ENCODE results near the gene GRIK4.

Gene GRIK4

DNA sequence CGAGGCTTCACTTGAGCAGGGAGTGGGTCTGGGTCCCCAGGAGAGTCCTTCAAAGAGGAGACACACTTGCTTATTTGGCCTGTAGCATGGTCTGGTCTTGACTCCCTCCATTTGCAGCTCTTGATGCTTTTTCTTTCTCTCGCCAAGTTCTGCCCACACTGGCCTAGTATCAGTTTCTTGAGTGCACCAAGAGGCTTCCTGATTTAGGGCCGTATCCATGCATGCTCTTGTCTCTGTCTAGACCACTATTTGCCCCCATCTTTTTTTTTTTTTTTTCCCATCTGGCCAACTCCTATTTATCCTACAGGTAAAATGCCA is 170.7 kb downstream of the GRIK4 start:
- DNase-seq: no peak

DNA sequence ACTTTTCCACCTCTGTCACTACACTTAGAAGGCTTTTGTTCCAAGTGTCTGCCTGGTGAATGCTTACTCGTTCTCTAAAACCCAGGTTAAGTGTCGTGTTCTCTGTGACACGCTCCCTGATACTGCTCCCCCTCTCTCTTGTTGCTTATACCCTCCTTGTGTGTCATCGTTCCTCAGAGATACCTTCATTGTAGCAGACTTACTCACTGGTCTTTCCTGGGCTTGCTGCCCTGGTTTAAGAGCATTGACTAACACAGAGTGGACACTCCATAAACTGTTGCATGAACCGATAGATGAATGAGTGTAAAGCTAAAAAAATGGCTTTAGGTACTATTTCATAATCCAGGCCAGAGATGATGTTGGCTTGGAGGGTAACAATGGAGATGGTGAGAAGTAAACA is 171.3 kb downstream of the GRIK4 start:
- DNase-seq: no peak

DNA sequence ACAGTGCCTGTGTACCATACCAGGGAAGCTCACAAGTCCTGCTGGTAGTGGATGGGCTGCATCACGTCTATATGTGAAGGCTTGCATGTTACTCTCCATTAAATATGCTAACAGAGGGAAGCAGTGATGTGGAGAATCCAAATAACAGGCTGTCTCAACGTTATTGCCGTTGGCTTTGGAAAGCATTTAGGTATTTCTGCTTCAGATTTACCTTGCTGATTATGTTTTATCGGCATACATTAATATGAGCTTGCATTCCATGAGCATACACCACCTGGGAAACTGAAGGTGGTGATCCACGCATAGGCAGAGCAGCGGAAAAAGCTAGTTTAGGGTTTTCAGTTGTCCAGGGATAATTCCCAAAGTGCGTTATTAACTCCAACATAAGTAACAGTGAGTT is 175.0 kb downstream of the GRIK4 start:
- DNase-seq: no peak

DNA sequence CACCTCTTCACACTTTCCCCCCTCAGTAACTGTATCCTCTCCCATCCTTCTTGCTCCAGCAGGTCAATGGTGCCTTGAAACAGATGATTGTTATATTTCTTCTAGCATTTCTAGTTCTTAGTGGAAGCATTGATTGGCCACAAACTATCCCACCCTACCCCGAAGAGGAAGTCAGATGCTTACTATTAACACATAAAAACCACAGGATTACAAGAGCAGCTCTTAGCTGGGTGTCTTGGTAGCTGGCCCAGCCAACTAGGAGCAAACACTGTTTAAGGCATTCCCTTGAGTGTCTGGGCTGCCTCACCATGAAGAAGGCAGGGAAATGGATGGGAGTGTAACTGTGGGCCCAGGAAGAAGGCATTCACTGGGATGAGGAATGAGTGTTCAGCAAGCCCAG is 176.6 kb downstream of the GRIK4 start:
- no peak for DNase-seq

DNA sequence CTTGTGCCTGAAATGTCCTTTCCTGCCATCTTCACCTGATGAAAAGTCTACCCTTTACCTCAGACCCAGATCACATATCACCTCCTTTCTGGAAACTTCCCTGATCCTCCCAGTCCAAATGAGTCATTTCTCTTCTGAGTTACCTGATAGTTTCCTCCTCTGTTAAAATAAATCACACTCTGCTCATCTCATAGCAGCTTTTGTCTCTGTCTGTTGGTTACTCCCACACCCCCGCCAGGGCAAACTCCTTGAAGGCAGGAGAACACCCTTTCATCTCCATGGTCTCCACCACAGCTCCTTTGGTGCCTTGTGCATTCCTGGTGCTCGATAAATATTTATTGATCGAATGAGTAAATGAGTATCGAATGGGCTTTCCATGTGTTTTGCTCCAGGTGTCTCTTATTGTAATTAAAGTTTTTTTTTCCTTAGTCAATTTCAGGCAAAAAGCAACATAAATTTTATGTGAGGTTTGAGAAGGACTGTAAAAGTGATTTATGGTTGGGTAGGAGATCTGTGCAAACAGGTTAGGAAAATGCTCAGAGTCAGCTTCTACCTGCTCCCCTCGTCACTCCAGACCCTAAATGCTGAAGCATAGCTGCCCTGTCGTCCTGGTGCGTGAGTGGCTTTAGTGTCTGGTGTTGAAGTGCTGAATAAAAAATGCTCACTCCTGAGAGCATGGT is 178.2 kb downstream of the GRIK4 start:
- no peak for DNase-seq

DNA sequence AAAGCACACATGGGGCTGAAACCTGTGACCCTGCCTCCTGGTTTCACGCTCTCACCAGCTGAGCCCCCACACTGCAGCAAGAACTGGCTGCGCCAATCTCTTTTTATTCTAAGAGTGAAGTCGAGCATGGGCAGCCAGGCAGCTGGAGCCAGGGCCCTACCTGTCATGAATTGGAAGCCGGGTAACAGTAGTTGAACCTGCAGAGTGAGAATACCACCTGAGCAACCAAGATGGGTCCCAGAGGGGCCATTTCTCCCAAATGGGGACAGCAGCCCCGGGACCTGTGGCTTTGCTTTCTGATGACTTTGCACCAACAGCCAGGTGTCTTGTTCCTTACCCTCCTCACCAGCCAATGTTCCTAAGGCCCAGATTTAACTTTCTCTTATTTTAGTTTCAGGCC is 178.9 kb downstream of the GRIK4 start:
- DNase-seq: no peak

DNA sequence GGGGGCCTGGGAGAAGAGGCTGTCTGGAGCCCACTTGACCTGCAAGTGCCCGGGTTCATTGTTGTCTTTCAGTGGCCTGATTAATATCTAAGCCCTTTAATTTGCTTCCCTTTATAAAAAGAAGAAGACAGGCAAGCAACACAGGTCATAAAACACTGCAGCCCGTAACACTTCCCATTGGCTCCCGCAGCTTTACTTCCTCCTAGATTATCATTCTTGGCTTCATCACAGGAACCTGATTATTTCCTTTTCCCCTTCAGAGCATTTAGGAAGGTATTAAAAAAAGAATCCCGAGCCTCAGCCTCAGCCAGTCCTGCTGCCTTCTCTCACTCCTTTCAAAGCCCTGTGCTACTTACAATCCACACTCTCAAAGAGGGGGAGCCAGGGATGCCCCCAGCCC is 183.2 kb downstream of the GRIK4 start:
- peak; percentile 3 for DNase-seq

DNA sequence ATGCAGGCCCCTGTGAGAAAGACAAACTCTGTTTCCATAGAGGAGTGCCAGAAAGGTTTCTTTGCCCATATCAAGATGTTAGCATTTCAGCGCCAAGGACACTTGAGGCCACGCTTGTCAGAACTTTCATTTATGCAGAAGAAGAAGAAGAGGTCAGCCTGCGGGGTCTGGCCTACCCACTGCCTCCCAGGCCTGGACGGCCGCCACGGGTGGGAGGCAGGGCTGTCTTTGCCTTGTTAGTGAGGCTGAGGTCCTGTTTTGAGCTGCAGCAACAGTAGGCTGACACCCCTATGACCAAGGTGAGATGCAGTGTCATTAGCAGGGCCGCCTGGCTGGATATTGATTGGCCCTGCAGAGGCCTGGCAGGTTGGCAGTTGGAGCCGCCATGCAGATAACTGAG is 183.9 kb downstream of the GRIK4 start:
- no peak for DNase-seq

DNA sequence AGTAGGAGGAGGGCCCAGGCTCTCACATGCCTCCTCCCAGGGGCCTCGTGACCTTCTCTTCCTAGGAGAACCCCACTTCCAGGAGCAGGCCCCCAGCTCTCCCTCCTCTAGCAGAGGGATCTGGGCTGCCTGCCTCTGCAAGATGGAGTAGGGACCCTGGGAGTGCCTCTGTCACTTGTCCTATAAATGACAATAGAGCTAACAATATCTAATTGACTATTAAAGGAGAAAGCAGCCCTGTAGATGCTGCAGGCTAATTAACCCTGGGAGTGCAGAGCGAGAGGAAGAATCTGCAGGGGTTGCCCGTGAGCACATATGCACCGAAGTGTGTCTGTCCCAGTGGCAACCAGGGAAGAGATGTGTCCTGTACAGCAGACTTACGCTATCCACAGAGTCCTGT is 184.4 kb downstream of the GRIK4 start:
- no peak for DNase-seq

DNA sequence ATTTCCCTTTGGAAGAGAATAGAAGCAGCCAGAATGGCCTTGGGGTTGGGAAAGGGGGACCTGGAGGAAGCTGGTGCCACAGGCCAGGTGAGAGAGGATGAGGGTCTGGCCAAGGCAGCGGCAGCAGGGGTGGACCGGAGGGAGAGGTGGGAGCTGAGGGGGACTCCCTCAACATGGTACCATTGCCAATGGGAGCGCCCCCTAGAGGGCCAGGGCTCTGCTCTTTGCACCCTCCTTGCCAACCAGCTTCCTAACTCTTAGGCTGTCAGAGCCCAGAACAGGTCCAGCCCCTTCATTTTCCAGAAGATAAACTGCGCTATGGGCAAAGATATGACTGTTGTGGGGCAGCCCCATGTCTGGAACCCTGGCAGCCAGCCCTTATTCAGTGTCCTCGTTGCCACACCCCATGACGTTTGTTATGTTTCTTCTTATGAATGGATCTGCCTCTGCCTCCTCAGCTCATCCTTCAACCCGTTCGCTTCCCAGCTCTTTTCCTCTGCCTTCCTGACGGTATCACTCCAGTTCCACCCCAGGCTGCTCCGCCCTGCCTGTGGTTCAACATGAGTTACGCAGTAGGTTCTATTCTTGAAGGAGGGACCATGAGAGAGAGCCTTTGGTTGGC is 185.2 kb downstream of the GRIK4 start:
- no peak for DNase-seq

DNA sequence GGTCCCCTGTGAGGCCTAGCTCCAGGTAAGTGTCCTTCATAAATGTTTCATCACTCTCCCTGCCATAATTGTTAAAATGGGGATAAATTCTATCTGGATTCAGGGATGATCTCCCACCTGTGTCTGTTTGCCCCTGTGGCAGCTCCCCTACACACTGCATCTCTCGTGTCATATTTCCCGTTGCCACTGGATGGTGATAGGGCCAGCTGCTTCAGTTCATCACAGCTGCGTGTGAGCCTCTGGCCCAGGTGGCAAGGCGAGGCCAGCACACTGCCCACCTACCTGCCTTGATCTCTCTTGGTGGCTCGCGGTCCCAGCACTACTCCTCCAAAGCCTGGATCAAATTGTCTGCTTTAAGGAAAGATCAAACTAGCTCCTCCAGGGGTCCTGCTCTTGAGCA is 187.4 kb downstream of the GRIK4 start:
- DNase-seq: no peak

DNA sequence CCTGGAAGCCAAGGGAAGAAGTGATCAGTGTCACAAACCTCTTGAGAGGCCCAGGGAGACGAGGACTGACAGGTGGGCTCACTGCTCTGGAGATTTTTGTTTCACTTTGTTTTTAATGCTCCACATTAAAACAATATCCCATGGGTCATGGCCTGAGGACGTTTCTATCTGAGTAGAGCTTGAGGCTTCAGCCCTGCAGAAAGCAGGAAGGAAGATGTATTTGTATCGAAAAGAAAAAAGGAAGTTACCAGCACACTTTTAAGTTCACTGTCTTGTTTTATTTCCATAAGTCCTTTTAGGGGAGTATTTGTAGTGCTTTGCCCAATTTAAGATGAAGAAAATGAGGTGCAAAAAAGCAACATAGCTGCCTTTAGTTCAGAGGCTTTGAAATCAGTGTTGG is 191.1 kb downstream of the GRIK4 start:
- no peak for DNase-seq

DNA sequence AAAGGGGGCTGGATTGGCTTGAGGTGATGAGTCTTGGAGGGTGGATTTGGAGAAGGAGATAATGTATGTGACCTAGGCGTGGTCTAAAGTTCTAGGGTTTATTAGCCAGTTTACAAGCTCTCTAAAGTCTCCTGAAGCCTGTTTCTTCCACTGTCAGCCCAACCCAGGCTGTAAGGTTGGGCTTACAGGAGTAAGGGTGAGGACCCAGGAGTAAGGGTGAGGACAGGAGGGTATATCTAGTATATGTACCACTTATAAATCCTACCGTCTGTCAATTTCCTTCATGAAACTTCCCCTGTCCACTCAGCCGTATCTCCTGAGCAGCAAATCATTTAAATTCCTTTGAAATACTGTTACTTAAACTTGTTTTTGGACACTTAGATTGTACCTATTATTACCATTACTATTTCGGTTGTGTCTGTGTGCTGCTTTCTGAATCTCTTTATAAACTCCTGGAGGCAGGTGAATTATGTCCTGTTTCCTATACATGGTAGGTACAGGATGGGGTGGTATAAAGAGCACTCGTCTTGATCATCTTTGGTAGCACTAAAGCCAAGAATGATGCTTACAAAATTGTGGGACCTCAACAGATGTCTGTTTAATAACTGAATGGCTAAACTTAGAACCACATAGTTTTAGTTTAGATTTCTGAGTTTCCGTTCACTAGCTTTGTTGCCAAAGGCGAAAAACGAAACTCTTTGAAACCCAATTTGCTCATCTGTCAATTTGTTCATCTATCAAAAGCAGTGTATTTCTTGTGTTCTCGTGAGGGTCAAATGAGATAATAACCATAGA is 192.0 kb downstream of the GRIK4 start:
- no peak for DNase-seq

DNA sequence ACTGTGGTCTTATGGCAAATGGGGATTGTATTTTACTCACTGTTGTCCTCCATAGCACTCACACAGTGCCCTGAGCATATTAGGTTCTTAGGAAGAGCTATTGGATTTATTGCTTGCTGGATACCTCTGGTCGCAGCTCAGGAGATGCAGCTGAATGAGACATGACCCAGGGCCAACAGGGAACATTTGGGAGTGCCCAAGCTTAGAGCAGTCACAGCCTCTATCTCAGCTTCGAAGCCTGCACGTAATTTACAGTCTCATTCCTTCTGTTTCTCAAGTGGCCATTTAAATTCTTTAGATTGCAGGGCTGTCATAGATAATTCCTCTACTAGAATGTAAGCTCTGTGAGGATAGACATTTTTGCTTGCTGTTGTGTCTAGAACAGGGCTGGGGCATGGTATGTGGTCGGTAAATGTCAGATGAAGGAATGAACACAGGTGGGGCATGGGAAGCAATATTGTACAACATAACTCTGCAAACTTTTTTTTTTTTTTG is 192.8 kb downstream of the GRIK4 start:
- no peak for DNase-seq

DNA sequence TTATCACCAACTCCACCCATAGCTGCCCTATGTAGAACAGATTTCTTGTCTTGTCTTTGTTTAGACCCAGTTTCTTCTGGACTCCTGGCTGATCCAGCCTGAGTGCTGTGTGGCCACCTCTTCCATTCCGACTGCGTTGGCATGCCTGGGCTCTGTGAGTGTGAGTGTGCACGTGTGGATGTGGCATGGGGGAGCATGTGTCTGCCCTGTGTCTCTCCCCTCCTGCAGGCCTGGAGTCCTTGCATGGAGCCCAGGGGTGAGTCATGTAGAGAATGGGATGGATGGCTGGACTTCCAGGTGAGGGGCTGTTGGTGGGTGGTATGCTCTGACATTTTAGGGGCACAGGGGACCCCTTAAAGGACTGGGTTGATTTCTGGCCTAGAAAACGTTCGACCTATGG is 194.7 kb downstream of the GRIK4 start:
- DNase-seq: no peak

DNA sequence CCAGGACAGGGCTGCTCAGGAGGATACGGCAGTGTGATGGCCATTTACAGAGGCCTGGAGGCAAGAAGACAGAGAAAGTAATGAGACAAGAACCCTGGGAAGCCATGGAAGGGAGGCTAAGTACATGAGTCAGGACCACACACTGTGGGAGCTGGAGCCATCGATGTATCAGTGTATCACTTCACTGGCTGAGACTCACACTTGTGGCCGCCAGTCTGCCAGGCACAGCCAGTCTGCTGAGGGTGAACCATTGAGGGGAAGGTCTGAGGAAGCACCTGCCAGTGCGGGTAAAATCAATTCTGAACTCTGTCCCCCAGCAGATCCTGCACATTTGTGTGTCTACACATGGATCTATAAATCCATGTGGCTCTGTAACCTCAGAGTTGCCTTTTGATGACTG is 195.6 kb downstream of the GRIK4 start:
- DNase-seq: no peak

DNA sequence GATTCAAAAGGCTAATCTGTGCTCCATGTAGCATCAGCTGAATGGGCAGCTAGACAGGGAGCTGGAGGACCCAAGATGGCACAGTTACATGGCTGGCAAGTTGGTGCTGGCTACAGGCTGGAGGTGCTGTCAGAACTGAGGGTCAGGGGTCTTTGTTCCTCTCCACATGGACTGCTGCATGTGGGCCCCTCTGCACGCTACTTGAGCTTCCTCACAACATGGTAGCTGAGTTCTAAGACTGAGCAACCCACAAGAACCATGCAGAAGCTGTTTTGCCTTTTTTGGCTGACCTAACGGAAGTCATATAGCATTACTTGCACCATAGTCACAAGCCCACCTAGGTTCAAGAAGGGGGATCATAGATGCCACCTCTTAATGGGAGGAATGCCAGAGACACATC is 196.1 kb downstream of the GRIK4 start:
- no peak for DNase-seq

DNA sequence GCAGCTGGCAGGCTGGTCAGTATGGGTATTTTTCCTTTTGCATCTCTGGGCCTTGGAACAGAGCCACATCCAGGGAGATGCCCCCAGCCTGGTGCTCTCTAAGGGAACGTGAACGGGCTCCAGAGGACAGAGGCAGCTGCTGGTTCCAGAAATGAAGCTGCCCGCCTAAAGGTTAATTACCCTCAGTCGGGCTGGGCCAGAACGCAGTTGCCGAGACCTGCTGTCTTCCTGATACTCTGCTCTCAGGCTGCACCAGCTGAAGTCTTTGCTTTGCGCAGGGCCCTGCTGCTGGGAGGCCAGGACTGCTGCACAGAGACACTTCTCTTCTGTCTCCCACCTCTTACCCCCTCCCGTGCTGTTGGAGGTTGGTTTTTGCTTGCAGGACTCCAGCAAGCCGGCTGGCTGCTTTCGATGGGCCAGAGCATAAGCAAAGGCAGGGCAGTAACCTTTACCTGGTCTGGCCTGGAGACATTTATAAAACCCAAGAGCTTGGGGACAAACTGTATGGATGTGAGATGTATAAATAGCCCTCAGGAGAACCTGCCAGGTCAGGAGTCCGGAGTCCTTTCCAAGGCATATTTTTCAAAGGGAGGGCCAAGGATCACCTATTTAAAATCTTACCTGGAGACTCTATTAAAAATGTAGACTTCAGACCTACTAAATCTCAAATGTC is 197.1 kb downstream of the GRIK4 start:
- DNase-seq: no peak

DNA sequence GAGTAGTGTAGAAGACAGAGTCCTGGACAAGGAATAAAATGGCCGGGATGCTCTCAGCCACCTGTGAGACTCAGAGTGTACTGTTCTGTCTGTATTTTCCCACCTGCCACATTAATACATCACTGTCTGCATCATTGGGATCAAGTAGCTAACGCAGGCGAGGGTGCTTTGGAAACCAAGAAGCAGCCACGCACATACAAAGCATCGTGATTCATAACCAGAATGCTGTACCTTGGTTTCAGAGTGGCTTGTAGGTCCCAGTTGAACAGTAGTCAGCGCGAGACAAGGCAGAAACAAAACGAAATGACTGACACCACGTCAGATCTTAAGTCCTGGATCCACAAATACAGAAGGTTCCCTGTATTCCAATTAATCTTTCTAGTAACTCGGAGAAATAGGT is 198.3 kb downstream of the GRIK4 start:
- no peak for DNase-seq

DNA sequence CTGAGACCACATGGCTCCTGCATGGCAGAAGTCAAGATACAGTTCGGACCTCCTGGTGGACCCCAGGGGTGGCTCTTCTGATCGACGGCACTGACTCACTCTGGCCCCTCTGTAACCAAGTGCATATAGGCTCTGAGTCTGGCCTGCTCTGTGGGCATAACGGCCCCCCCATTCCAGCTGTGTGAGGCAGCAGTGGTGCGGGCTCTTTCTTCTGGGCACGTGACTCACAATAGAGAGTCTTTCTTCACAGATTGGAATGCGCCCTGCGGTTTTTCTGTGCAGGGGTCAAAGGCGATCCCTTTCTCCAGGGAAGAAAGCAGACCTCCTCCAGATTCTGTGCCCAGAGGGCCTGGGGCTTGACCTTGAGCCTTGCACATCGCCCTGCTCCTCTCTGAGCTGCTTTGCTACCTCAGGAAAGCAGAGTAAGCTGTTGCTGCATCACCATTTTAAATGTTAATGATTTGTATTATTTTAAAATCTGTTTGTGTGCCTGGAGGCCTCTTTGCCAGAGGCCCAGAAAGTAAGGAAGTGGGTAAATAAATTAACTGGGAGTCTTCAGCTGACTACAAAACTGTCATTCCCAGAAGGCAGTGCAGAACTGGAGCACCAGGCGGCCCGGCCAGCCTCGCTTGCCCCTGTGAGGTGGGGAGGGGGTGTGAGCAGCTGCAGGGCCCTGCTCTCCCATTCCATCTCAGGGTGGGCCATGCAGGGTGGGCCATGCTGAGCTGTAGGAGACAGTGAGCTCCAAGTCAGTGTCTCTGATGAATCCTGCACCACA is 199.0 kb downstream of the GRIK4 start:
- DNase-seq: no peak

DNA sequence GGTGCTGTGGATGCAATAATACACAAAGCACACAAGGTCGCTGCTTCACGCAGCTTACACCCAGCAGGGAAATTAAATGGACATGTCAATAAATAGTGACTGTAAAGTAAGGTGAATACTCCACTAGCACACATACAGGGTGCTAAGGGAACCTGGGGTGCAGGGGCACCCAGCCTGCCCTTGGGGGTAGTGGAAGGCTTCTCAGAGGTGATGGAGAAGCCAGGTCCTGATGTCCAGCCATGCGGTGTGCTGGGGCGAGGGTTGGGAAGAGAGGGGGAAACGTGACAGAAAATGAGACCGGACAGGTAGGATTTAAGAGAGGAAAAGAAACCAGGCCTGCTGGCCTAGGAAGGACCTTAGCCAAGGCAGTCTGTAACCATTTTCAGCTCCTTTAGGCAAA is 200.5 kb downstream of the GRIK4 start:
- DNase-seq: no peak

DNA sequence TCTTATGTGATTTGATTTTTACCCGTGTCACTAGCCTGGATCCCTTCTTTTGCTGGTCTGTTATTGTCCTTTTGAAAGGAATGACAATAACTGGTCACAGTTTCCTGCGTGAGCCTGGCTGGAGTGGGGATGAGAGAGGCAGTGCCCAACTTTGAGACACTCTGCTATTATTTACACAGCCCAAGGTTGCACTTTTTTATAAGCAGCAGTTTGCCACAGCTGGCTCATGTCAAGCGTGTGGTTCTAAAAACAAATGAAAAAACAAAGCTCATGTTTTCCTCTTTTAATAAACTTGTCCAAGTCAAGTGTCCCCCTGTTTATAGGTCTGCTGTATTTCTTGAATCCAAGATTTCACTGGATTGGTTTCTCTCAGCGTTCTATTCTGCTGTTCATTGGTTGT is 201.3 kb downstream of the GRIK4 start:
- no peak for DNase-seq

DNA sequence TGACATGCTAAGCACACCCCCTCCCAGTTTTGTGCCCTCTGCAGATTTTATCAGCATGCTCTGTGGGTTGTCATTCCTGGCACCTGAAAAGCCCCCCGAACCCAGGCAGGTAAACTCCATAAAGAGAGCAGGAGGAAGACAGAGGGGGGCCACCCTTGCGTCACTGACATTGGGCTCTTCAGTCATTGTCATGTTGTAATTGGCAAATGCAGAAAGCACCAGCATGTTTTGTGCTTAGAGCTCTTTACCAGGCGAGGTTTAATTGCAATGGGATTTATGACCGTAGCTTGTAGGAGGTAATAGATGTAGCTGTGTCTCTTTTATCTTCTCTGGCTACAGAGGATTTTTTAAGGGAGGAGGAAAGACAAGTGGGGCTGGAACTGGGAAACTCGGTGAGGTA is 201.7 kb downstream of the GRIK4 start:
- DNase-seq: no peak

All from NCI-H2227 treated with DMSO at 0.1 percent for 48 hours (cell line).